Thyroid gland (tissue), 4 donors: ENCODE data around the gene TNS3.

Experiments used
- CTCF ChIP-seq, 6 experiments: fragments of 200-600 bp in 3 of 6; fragments of 450-650 bp in 3 of 6; sonication (generic) in 3 of 6; IDR thresholded peaks; one replicate each; pipeline ENCODE4 v1.5.1; 2016 to 2019; ENCODE audit warnings: antibody characterized with exemption in 6 of 6, mild to moderate bottlenecking in 2 of 6, inconsistent platforms in 1 of 6, moderate library complexity in 1 of 6
- POLR2A ChIP-seq, 2 donors: fragments of 450-650 bp; IDR thresholded peaks; one replicate each; pipeline ENCODE4 v1.6.1; 2017; ENCODE audit warnings: antibody characterized with exemption in 2 of 2, mild to moderate bottlenecking in 2 of 2, moderate library complexity in 1 of 2

GRCh38 chr7:47591089-47591654 is 9.3 kb upstream of the TNS3 start:
- TF ChIP-seq CTCF (IDR thresholded peaks at IDR 0.05) (no peak), POLR2A (IDR thresholded peaks at IDR 0.05) (peak in 1 of 2 donors; percentile 8)
